Measurements from ENCODE around the gene ASIC2.
A peak's percentile ranks its signal among the peaks of the same experiment; 100 is the strongest.

Gene ASIC2

GRCh38 chr17:33287096-33287725, 5.9 kb downstream of the ASIC2 start:
- no peak for DNase-seq

GRCh38 chr17:33285413-33285812, 7.7 kb downstream of the ASIC2 start:
- no peak for DNase-seq

- DNase-seq: peak; percentile 49
These were observed 9.1 kb downstream of the ASIC2 start for GRCh38 chr17:33284022-33284421.

- no peak for DNase-seq
These were observed 12.7 kb downstream of the ASIC2 start for GRCh38 chr17:33280162-33280943.

- DNase-seq: no peak
These were observed 15.5 kb downstream of the ASIC2 start for GRCh38 chr17:33277436-33278100.

- no peak for DNase-seq
These were observed 19.2 kb downstream of the ASIC2 start for GRCh38 chr17:33273743-33274410.

- DNase-seq: no peak
These were observed 19.8 kb downstream of the ASIC2 start for GRCh38 chr17:33273271-33273670.

- no peak for DNase-seq
These were observed 20.7 kb downstream of the ASIC2 start for GRCh38 chr17:33272438-33272837.

GRCh38 chr17:33269337-33270060, 23.6 kb downstream of the ASIC2 start:
- DNase-seq: no peak

- no peak for DNase-seq
These were observed 25.1 kb downstream of the ASIC2 start for GRCh38 chr17:33267851-33268548.

GRCh38 chr17:33267271-33267790, 25.8 kb downstream of the ASIC2 start:
- no peak for DNase-seq

GRCh38 chr17:33266611-33267010, 26.5 kb downstream of the ASIC2 start:
- no peak for DNase-seq

- DNase-seq: no peak
These were observed 27.0 kb downstream of the ASIC2 start for GRCh38 chr17:33266116-33266515.

GRCh38 chr17:33263396-33263795, 29.7 kb downstream of the ASIC2 start:
- no peak for DNase-seq

- DNase-seq: peak; percentile 55
These were observed 30.6 kb downstream of the ASIC2 start for GRCh38 chr17:33262266-33263123.

GRCh38 chr17:33261820-33262219, 31.3 kb downstream of the ASIC2 start:
- peak; percentile 73 for DNase-seq

- peak; percentile 97 for DNase-seq
These were observed 32.5 kb downstream of the ASIC2 start for GRCh38 chr17:33260638-33261037.

GRCh38 chr17:33258296-33258695, 34.8 kb downstream of the ASIC2 start:
- no peak for DNase-seq

GRCh38 chr17:33245183-33245582, 47.9 kb downstream of the ASIC2 start:
- DNase-seq: no peak

GRCh38 chr17:33243732-33244131, 49.4 kb downstream of the ASIC2 start:
- DNase-seq: no peak
